Thyroid gland (tissue), 4 donors: ENCODE results near the gene KRTAP4-11.

ENCODE experiments used
- POLR2A ChIP-seq, 2 donors: fragments of 450-650 bp; IDR thresholded peaks; one replicate each; pipeline ENCODE4 v1.6.1; 2017; ENCODE audit warnings: antibody characterized with exemption in 2 of 2, mild to moderate bottlenecking in 2 of 2, moderate library complexity in 1 of 2
- TF ChIP-seq, protein P1 (sequence below), 6 experiments: fragments of 200-600 bp in 3 of 6; fragments of 450-650 bp in 3 of 6; sonication (generic) in 3 of 6; IDR thresholded peaks; one replicate each; pipeline ENCODE4 v1.5.1; 2016 to 2019; ENCODE audit warnings: antibody characterized with exemption in 6 of 6, mild to moderate bottlenecking in 2 of 6, inconsistent platforms in 1 of 6, moderate library complexity in 1 of 6

GRCh38 chr17:41121742-41122141, 3.6 kb upstream of the KRTAP4-11 start:
- TF ChIP-seq, protein P1, sequence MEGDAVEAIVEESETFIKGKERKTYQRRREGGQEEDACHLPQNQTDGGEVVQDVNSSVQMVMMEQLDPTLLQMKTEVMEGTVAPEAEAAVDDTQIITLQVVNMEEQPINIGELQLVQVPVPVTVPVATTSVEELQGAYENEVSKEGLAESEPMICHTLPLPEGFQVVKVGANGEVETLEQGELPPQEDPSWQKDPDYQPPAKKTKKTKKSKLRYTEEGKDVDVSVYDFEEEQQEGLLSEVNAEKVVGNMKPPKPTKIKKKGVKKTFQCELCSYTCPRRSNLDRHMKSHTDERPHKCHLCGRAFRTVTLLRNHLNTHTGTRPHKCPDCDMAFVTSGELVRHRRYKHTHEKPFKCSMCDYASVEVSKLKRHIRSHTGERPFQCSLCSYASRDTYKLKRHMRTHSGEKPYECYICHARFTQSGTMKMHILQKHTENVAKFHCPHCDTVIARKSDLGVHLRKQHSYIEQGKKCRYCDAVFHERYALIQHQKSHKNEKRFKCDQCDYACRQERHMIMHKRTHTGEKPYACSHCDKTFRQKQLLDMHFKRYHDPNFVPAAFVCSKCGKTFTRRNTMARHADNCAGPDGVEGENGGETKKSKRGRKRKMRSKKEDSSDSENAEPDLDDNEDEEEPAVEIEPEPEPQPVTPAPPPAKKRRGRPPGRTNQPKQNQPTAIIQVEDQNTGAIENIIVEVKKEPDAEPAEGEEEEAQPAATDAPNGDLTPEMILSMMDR (IDR thresholded peaks at IDR 0.05) = no peak
- TF ChIP-seq POLR2A (IDR thresholded peaks at IDR 0.05) = no peak
